Stimulated activated CD4-positive, alpha-beta T cell treated with anti-CD3 and anti-CD28 coated beads, Interleukin-12 subunit alpha, Interleukin-12 subunit beta, amount 100 ng/mL, for 24 hours (primary cell): ENCODE results near the gene DPY19L2.
"Not testable (repeated sequence)": the region's sequence is repeated elsewhere in the genome, so short reads cannot be mapped to it uniquely, and the experiment has no call there.

Experiments
- DNase-seq, 2 experiments: peaks; one replicate each; pipeline ENCODE4 v3.0.0-alpha.2; 2020; ENCODE audit warnings: low read depth in 2 of 2

DPY19L2 gene

DNA sequence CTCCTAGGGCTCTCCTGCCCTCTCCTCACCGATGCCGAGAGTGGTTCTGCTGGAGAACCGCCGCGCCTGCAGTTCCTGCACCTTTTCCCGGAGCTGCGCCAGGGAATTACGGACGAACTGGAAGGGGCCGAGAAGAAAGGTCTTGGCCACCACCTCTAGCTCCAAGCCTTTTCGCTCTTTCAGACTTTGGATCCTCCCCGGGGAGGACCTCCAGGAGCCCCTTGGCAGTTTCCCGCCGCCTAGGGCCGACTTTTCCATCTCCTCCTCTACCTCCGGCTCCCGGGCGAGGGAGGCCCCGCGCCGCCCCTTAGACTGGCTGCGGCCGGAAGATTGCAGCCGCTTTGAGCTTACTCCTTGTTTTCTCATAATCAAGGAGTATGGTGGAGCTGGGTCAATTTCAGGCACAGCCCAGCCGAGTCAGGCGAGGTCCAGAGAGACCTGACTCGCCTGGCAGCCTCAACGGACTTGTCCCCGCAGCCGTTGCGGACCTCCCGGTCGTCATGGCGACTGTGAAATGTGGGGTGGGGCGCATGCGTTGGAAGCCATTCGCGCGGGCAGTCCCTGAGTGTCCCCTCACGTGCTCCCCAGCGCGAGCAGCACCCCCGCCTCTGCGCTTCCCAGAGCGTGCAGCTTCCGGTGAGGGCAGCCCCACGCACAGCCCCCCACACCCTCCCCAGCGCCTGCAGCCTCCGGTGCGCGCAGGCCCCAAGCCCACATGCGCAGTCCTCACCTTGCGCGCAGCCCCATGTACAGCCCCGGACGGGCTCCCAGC lies at the start of gene DPY19L2:
TSS of gene DPY19L2 (minus strand) at position 466 of the 772 bp plus-strand sequence. CDS start at position 366, 100 bp downstream.
- DNase-seq: peak; percentile 26 to 45

- DNase-seq: not testable (repeated sequence)
Measured at GRCh38 chr12:63716891-63717290, 48.6 kb upstream of the DPY19L2 start.

- DNase-seq: not testable (repeated sequence)
Measured at GRCh38 chr12:63715107-63715625, 46.9 kb upstream of the DPY19L2 start.

GRCh38 chr12:63714409-63714808 lies 46.1 kb upstream of the DPY19L2 start:
- not testable (repeated sequence) for DNase-seq

GRCh38 chr12:63713681-63714075 lies 45.4 kb upstream of the DPY19L2 start:
- not testable (repeated sequence) for DNase-seq

- not testable (repeated sequence) for DNase-seq
Measured at GRCh38 chr12:63712979-63713680, 44.8 kb upstream of the DPY19L2 start.

DNA sequence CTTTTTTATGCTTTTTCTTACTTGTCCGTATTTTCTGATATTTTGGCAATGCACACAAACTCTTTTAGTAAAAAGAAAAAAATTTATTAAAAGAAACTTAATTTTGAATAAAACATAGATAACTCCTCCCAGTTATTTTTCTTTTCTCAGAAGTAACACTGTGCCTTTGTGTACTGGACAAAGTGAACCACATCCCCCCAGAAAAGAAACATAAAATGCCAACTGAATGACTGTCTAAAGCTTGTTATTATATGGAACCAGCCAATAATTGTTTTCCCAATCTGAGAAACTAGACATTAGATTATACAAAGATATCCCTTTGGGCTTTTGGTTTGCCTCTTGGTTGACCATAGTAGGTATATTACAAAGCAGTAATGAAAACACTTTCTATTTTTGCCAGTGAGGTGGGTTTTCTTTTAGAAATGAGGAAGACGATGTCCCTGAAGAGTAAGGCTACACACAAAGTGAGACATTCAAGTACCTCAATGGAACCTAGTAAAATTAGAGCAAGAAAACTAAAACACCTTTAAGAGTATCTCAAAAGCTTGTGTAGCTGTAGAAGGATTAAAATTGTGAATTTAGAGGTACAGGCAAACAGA lies 44.2 kb upstream of the DPY19L2 start:
- not testable (repeated sequence) for DNase-seq

- DNase-seq: not testable (repeated sequence)
Measured at GRCh38 chr12:63711339-63711738, 43.0 kb upstream of the DPY19L2 start.

- DNase-seq: no peak
Measured at GRCh38 chr12:63706336-63706735, 38.0 kb upstream of the DPY19L2 start.

DNA sequence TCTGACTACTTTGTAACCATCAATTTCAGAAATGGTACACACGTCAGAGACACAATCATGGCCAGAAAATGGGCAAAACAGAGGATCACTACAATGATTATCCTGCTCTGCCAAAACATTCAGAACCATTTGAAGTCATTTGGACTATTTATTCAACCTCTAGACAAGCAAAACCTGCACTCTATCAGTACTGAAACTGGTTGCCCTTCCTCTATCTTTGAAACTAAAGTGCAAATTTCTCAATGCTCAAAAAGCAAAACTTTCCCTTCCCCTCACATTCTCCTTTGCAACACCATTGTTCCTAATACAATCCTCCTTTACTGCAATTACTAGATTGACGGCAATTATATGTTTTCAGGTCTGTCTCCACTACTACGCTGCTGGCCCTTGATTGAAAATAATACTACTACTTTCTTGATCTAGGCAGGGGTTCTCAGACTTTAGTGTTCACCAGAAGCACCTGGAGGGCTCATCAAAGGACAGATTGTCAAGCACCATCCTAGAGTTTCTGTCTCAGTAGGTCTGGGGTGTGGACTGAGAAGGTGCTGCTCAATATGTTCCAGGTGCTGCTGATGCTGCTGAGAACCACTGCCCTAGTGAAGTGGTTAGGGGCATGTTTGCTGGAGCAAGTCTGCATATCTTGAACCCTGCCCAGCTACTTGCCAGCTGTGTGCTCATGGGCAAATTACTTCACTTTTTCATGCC lies 31.5 kb upstream of the DPY19L2 start:
- not testable (repeated sequence) for DNase-seq

- DNase-seq: not testable (repeated sequence)
Measured at GRCh38 chr12:63699011-63699410, 30.7 kb upstream of the DPY19L2 start.

- not testable (repeated sequence) for DNase-seq
Measured at GRCh38 chr12:63690837-63691236, 22.5 kb upstream of the DPY19L2 start.

- not testable (repeated sequence) for DNase-seq
Measured at GRCh38 chr12:63689141-63689540, 20.8 kb upstream of the DPY19L2 start.

DNA sequence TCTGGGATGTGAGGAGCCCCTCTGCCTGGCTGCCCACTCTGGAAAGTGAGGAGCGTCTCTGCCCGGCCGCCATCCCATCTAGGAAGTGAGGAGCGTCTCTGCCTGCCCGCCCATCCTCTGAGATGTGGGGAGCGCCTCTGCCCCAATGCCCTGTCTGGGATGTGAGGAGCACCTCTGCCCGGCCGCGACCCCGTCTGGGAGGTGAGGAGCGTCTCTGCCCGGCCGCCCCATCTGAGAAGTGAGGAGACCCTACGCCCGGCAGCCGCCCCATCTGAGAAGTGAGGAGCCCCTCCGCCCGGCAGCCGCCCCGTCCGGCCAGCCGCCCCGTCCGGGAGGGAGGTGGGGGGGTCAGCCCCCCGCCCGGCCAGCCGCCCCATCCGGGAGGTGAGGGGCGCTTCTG lies 18.3 kb upstream of the DPY19L2 start:
- DNase-seq: not testable (repeated sequence)

DNA sequence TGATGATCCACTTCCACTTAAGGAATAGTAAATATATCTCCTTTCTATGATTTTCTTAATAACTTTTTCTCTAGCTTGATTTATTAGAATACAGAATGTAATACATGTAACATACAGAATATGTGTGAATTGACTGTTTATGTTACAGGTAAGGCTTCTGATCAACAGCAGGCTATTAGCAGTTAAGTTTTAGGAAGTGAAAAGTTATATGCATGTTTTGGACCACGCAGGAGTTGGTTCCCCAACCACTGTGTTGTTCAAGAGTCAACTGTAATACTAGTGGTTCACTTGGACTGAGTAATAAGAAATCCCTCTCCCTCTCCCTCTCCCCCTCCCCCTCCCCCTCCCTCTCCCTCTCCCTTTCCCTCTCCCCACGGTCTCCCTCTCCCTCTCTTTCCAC lies 17.5 kb upstream of the DPY19L2 start:
- not testable (repeated sequence) for DNase-seq

- not testable (repeated sequence) for DNase-seq
Measured at GRCh38 chr12:63682617-63683016, 14.3 kb upstream of the DPY19L2 start.

DNA sequence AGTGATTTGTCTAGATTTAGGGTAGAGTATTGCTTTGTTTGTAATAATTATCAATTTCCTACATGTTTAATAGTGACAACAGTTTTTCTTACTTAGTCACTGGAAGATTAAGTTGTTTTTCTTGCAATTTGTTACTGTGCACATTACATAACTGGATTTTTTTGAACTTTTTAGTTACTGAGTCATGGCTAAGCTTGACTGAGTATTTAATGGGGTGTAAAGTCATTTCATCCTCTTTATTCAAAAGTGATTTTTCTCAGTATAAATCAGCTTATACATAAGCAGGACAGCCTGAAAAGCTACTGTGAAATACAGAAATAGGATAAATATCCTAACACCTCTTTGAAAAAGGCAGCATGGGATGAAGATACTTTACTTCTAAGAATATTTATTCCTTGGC lies 12.5 kb upstream of the DPY19L2 start:
- not testable (repeated sequence) for DNase-seq

GRCh38 chr12:63672550-63672949 lies 4.3 kb upstream of the DPY19L2 start:
- DNase-seq: not testable (repeated sequence)

DNA sequence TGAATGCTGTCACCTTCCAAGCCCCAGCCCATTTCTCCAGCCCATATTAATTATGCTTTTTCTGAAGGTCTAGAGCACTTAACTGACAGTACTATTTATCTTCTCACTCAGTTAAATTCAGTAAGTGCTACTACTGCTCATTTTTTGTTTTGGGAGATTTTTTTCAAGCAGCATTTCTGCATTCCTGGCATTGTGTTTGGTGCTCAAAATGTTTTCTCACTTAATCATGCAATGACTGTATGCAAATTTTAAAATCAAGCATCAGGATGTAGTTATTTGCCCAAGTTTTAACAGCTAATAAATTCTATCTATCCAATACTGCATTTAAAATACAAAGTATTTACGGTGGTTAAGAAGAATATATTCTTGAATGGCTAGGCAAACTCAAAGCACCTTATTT lies 1.6 kb upstream of the DPY19L2 start:
- not testable (repeated sequence) for DNase-seq

DNA sequence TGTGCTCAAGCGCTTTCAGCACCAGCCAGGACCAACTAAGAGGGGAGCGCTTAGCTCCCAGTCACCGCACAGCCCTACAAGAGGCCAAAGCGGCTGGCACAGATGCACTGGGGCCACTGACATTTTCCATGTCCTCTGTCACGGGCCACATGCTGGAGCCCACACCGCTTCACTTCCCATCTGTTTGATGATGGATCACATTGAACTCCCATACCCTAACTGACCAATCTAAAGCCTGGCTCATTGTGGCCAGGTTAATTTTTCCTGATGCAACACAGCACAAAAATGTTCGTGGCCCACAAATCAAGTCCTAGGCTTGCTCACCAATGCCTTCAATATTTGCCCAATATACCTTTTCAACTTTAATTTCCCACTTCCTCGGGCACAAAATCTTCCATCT lies 1.1 kb upstream of the DPY19L2 start:
- not testable (repeated sequence) for DNase-seq

DNA sequence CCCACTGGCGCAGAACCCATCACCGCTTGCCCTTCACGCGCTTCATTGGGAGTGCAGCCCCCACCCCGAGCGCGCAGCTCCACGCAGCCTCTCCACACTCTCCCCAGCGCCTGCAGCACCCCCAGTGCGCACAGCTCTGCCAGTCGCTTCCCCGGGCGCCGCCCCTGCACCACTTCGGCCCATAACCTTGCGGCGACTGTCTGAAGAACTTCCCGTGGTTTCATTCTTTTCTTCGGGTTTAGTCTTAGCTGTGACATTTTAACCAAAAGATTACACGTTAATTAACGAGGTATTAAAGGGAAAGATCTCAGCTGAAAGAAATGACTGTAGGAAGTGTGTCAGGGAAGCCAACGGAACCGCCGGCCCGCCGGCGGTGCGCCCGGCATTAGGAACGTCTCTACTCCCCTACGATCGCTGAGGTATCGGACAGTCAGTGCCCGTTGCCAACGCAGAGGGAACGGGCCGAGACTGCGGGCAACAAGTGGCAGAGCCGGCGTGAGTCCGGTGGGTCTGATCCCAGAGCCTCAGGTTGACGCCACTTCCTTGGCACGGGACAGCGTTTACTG lies 590 bp upstream of the DPY19L2 start:
- peak in 1 of 2 experiments; percentile 10 for DNase-seq
